K562 (cell line): Measurements from ENCODE around the gene SPATC1L. TPM values are rescaled to one million over a fixed set of nuclear protein-coding genes. Genes with fewer than 3 reads are reported as not detected.

Source experiments
- ATAC-seq: fragments of 200-7000 bp; cut with Tn5 transposase; 3 replicates; pipeline ENCODE4 v1.9.1; 2020; ENCODE audit warnings: moderate library complexity
- BruUV-seq: library from RNA; stranded (reverse); fragments of 400-500 nt; replicated peaks from 2 replicates; lab custom pipeline; 2021; lab: Mats Ljungman, UMichigan
- CTCF ChIA-PET: fragments of 300-600 bp; formaldehyde crosslinking; extraction: SDS; loops from one replicate; lab custom pipeline; 2021; ENCODE audit warnings: low intra/inter-chr PET ratio; lab: Yijun Ruan, JAX
- POLR2A ChIA-PET: fragments of 300-600, 350-650 bp; sonication (Branson Sonifier 250); formaldehyde crosslinking; extraction: SDS; loops from one replicate; lab custom pipeline; 2021; ENCODE audit warnings: antibody characterized with exemption, inconsistent platforms; lab: Yijun Ruan, JAX
- DNase-seq, 4 experiments: peaks; one replicate each; pipeline versions ENCODE4 v3.0.0 to v3.0.0-alpha.2; 2011 to 2018; ENCODE audit warnings: low spot score in 3 of 4, mixed read lengths in 3 of 4; ENCODE audit errors: extremely low read depth in 1 of 4
- FAIRE-seq: peaks from 2 replicates; lab custom pipeline; 2011; peaks lifted over from hg19 to GRCh38; lab: Jason Lieb, UNC
- H2AFZ ChIP-seq: 2 replicates; pipeline ENCODE4 v1.6.0; 2011; ENCODE audit warnings: low read depth, low read length, control low read depth, inconsistent platforms
- H3K27ac ChIP-seq: fragments of 200-600 bp; 3 replicates; pipeline ENCODE4 v1.8.0; 2011; ENCODE audit warnings: low read depth, mild to moderate bottlenecking, control low read depth, inconsistent platforms, low read length, moderate library complexity, mixed read lengths; ENCODE audit errors: extremely low read depth
- H3K27me3 ChIP-seq, 2 experiments: fragments of 300-600 bp in 1 of 2; 2 replicates in 1 of 2; 3 replicates in 1 of 2; pipeline versions ENCODE4 v1.6.0 to v1.8.0; 2011; ENCODE audit warnings: inconsistent platforms in 2 of 2, low read length in 2 of 2, mild to moderate bottlenecking in 1 of 2, mixed read lengths in 1 of 2, moderate library complexity in 1 of 2; ENCODE audit not compliant: control insufficient read depth in 2 of 2, insufficient read depth in 2 of 2
- H3K36me3 ChIP-seq: fragments of 300-600 bp; 3 replicates; pipeline ENCODE4 v1.8.0; 2011; ENCODE audit warnings: mild to moderate bottlenecking, low read length, inconsistent platforms; ENCODE audit not compliant: control insufficient read depth, insufficient read depth
- H3K4me1 ChIP-seq, 2 experiments: fragments of 200-600 bp in 1 of 2; replicated peaks in 1 of 2; 2 replicates in 1 of 2; 3 replicates in 1 of 2; pipeline versions ENCODE4 v1.5.1 to v1.8.0; 2011; ENCODE audit warnings: inconsistent platforms in 2 of 2, low read length in 2 of 2, mild to moderate bottlenecking in 1 of 2, mixed read lengths in 1 of 2, moderate library complexity in 1 of 2; ENCODE audit not compliant: control insufficient read depth in 2 of 2, insufficient read depth in 2 of 2
- H3K4me2 ChIP-seq: 2 replicates; pipeline ENCODE4 v1.6.1; 2011; ENCODE audit warnings: low read length, control low read depth, inconsistent platforms, mixed read lengths; ENCODE audit not compliant: insufficient read depth
- H3K4me3 ChIP-seq: fragments of 200-600 bp; sonication (generic), shearing (Covaris generic); 2 replicates; pipeline ENCODE4 v1.5.1; 2016; ENCODE audit warnings: control low read depth, inconsistent platforms
- H3K79me2 ChIP-seq: fragments of 200-600 bp; 3 replicates; pipeline ENCODE4 v1.8.0; 2011; ENCODE audit warnings: low read length, inconsistent platforms; ENCODE audit not compliant: control insufficient read depth, insufficient read depth
- H3K9ac ChIP-seq, 2 experiments: 2 replicates each; pipeline versions ENCODE4 v1.6.0 to v1.6.1; 2011; ENCODE audit warnings: low read depth in 2 of 2, low read length in 2 of 2, control low read depth in 1 of 2, inconsistent platforms in 1 of 2, mild to moderate bottlenecking in 1 of 2, mixed read lengths in 1 of 2; ENCODE audit not compliant: insufficient read depth in 1 of 2
- H3K9me1 ChIP-seq: one replicate; pipeline ENCODE4 v1.6.0; 2011; ENCODE audit warnings: inconsistent platforms, mild to moderate bottlenecking, low read length, moderate library complexity; ENCODE audit not compliant: control insufficient read depth, insufficient read depth
- H3K9me3 ChIP-seq: replicated peaks from 2 replicates; pipeline ENCODE4 v1.5.1; 2011; ENCODE audit warnings: low read depth, low read length, inconsistent platforms; ENCODE audit not compliant: control insufficient read depth, insufficient read depth
- H4K20me1 ChIP-seq: replicated peaks from 2 replicates; pipeline ENCODE4 v1.6.1; 2011; ENCODE audit warnings: low read length, inconsistent platforms, mixed read lengths; ENCODE audit not compliant: control insufficient read depth, insufficient read depth
- CHD1 ChIP-seq: fragments of 200-600 bp; sonication (generic); IDR thresholded peaks from one replicate; pipeline ENCODE4 v1.6.1; 2012; ENCODE audit warnings: mild to moderate bottlenecking, moderate library complexity, low read length, inconsistent platforms
- CREB1 ChIP-seq, 2 experiments: sonication (generic) in 1 of 2; formaldehyde crosslinking in 1 of 2; IDR thresholded peaks; 2 replicates each; pipeline versions ENCODE4 v1.6.1 to v1.8.0; 2012 to 2022; ENCODE audit warnings: inconsistent platforms in 1 of 2, mild to moderate bottlenecking in 1 of 2, missing genetic modification reagents in 1 of 2, moderate library complexity in 1 of 2
- EZH2 ChIP-seq: IDR thresholded peaks from 2 replicates; pipeline ENCODE4 v1.6.1; 2012; ENCODE audit warnings: low read depth, mild to moderate bottlenecking, inconsistent platforms, low read length, borderline replicate concordance
- NFIC ChIP-seq: fragments of 450-650 bp; IDR thresholded peaks from 2 replicates; pipeline ENCODE4 v1.6.1; 2017; ENCODE audit warnings: mild to moderate bottlenecking, inconsistent platforms
- NR0B1 ChIP-seq: fragments of 450-650 bp; IDR thresholded peaks from one replicate; pipeline ENCODE4 v1.6.1; 2018; ENCODE audit warnings: mild to moderate bottlenecking, moderate library complexity; ENCODE audit not compliant: partially characterized antibody
- SREBF1 ChIP-seq: fragments of 150-350 bp; IDR thresholded peaks from 2 replicates; pipeline ENCODE4 v1.6.1; 2014; ENCODE audit warnings: antibody characterized with exemption, low read depth, low read length, borderline replicate concordance
- ZBED1 ChIP-seq: IDR thresholded peaks from 2 replicates; pipeline ENCODE4 v1.6.1; 2014
- ZBTB26 ChIP-seq: fragments of 450-650 bp; formaldehyde crosslinking; IDR thresholded peaks from 2 replicates; pipeline ENCODE4 v1.4.0; 2022; ENCODE audit warnings: missing genetic modification characterization
- ZC3H8 ChIP-seq: fragments of 450-650 bp; IDR thresholded peaks from 2 replicates; pipeline ENCODE4 v1.6.1; 2017
- ZNF766 ChIP-seq: fragments of 200-800 bp; sonication (Bioruptor generic); conservative IDR thresholded peaks from 2 replicates; pipeline ENCODE4 v1.6.1; 2016; ENCODE audit warnings: missing genetic modification characterization, missing compliant biosample characterization
- WGBS: fragments of 100-300 bp; shearing (Covaris generic); methylation state at CpG from one replicate; pipeline ENCODE4 v1.1.6; 2016; ENCODE audit warnings: low coverage, mixed read lengths; ENCODE audit not compliant: insufficient coverage; ENCODE audit errors: missing lambda C conversion rate; 5-methylcytosine and 5-hydroxymethylcytosine counted together
- in situ Hi-C: fragments of 300-500 bp; cut with MboI; formaldehyde crosslinking; loops from 4 replicates; pipeline ENCODE4 v1.15.0; 2018; ENCODE audit warnings: inconsistent platforms, mixed read lengths
- intact Hi-C: fragments of 100-400 bp; cut with micrococcal nuclease; formaldehyde crosslinking; loops from 2 replicates; pipeline ENCODE4 v1.14.2; 2022
- polyA plus RNA-seq, 8 experiments: library from polyadenylated mRNA; depleted of rRNA in 4 of 8; stranded (reverse) in 5 of 8; unstranded in 3 of 8; fragments of >200 nt; fragmentation: Nextera tagmentation in 2 of 8; fragmentation: Illumina TruSeq in 1 of 8; extraction: Ambion mirVana in 2 of 8; extraction: Trizol in 1 of 8; gene quantifications; 2 replicates each; pipeline versions ENCODE4 v1.2.1 to v1.2.3, GENCODE V29; 2011 to 2014; ENCODE audit warnings: inconsistent platforms in 1 of 8, missing spikeins in 1 of 8
- total RNA-seq, 7 experiments: library from RNA; depleted of rRNA in 6 of 7; stranded (reverse); fragments of >200 nt in 6 of 7; fragmentation: Illumina TruSeq in 2 of 7; extraction: Trizol in 2 of 7; gene quantifications; 2 replicates each; pipeline versions ENCODE4 v1.2.1 to v1.2.3, GENCODE V29; 2011 to 2021; ENCODE audit warnings: low replicate concordance in 1 of 7
- TF ChIP-seq, protein P1 (sequence below): fragments of 250-450 bp; sonication (Bioruptor Pico); IDR thresholded peaks from 2 replicates; pipeline ENCODE4 v1.5.0; 2020; ENCODE audit warnings: mild to moderate bottlenecking

Gene SPATC1L
- total and polyA plus RNA-seq, 9 of the 15 experiments (the other 6 are each of a cell fraction or from before 2014, with no cell fraction given) = 0.14 to 121 (median 34.0) TPM; not detected in 1

DNA sequence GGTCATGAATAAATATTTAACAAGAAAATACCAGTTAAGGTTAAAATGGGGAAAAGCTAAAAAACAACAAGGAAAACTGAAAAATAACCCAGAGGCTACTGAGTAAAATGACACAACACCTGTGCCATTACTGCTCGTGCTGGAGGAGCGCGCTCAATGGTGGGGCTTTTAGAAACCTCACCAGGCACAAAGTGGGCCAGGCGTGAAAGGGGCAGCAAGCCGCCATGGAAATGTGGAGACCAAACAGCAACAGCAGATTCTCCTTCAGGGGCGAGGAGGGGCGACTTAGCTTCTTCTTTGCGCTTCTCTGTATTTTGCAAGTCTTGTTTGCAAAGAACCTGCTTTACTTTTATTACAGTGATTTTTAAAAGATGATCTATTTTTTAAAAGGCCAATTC, 18.9 kb upstream of the SPATC1L start:
- no peak overlapping the region for H3K4me2 ChIP-seq
- TF ChIP-seq EZH2 = no peak
- no peak for TF ChIP-seq ZC3H8
- no peak for TF ChIP-seq NFIC
- TF ChIP-seq, protein P1, sequence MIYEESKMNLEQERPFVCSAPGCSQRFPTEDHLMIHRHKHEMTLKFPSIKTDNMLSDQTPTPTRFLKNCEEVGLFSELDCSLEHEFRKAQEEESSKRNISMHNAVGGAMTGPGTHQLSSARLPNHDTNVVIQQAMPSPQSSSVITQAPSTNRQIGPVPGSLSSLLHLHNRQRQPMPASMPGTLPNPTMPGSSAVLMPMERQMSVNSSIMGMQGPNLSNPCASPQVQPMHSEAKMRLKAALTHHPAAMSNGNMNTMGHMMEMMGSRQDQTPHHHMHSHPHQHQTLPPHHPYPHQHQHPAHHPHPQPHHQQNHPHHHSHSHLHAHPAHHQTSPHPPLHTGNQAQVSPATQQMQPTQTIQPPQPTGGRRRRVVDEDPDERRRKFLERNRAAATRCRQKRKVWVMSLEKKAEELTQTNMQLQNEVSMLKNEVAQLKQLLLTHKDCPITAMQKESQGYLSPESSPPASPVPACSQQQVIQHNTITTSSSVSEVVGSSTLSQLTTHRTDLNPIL (CRISPR knock-in tag) = no peak
- TF ChIP-seq ZBED1 = no peak
- TF ChIP-seq SREBF1 = no peak
- no peak for TF ChIP-seq ZBTB26
- no peak for TF ChIP-seq CHD1
- TF ChIP-seq NR0B1 = no peak
- TF ChIP-seq CREB1 (IDR thresholded peaks at IDR 0.05) = no peak
- no peak for TF ChIP-seq CREB1 (CRISPR knock-in tag; IDR thresholded peaks at IDR 0.05)
- no peak for TF ChIP-seq ZNF766
- TF ChIP-seq, all 486 proteins: peak for 0
- intact Hi-C loops (no loop called here), in situ Hi-C loops (no loop called here)
- Histone ChIP-seq H3K9ac (no peak overlapping the region), H3K27ac (no peak overlapping the region), H3K27me3 (no peaks in the 10 kb centered on the region), H4K20me1 (no peaks in the 10 kb centered on the region), H3K9me3 (no peaks in the 10 kb centered on the region), H3K9me1 (no peaks in the 10 kb centered on the region), H3K79me2 (no peaks in the 10 kb centered on the region), H2AFZ (no peak overlapping the region), H3K4me1 (peaks cover 0 to 12% of the 10 kb centered on the region in 2 experiments; a peak in 1 of 5 replicates), H3K4me3 (no peak overlapping the region), H3K36me3 (peaks cover 88% of the 10 kb centered on the region)
- no peak for FAIRE-seq
- WGBS = 97% methylated on average over 8 of the region's 8 CpGs
- ChIA-PET POLR2A (interaction anchor here (1.0 kb wide), 1 partner anchor 27 kb away, joined by 3 read pairs; no protein-coding TSS in a partner anchor), CTCF (no interaction called here)
- no peak for DNase-seq
- no TSS peak for BruUV-seq
- no peak for ATAC-seq
